Measurements from ENCODE around the gene PPM1M.

The PPM1M gene

DNA sequence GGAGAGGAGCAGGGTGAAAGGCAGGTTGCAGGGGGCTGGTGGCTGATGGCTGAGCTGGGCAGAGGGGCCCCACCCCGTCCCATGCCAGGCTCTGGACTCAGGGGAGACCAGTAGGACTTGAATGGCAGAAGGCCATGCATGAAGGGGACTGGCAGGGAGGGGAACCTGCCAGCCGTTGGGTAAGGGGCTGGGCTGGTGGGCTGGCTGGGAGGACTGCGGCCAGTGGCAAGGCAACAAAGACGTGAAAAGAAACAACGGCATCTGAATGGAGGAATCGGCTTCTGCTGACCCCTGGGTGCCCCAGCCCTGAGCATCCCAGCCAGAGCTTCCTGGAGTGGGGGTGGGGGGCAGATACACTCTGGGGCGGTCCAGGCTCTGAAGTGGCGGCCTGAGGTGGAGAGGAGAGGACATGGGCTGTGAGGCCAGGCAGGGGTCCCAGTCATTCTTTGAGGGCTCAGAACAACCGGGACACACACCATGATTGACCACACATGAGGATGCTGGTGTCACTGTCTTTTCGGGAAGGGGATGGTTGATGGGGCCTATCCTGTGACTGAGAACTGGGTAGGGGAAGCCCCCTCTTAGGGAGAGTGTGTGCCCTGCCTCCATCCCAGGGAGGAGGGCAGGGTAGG, 53.8 kb downstream of the PPM1M start:
- no peak for DNase-seq
